H1 (cell line): ENCODE data around the gene ID2. TPM values are rescaled to one million over a fixed set of nuclear protein-coding genes. Genes with fewer than 3 reads are reported as not detected.
A peak's percentile ranks its signal among the peaks of the same experiment; 100 is the strongest.

Experiments
- CTCF ChIA-PET: fragments of 300-600 bp; sonication (Branson Sonifier 250); formaldehyde crosslinking; loops from one replicate; lab custom pipeline; 2021; ENCODE audit not compliant: partially characterized antibody; lab: Charles Lee
- POLR2A ChIA-PET: fragments of 300-600 bp; sonication (Branson Sonifier 250); formaldehyde crosslinking; loops from one replicate; lab custom pipeline; 2021; ENCODE audit warnings: inconsistent platforms; ENCODE audit not compliant: partially characterized antibody; lab: Charles Lee
- DNase-seq, 2 experiments: peaks; one replicate each; pipeline versions ENCODE4 v3.0.0 to v3.0.0-alpha.2; 2010 to 2022; ENCODE audit warnings: low spot score in 2 of 2, low read depth in 1 of 2, mixed read lengths in 1 of 2
- FAIRE-seq: peaks from 2 replicates; lab custom pipeline; 2011; peaks lifted over from hg19 to GRCh38; lab: Jason Lieb, UNC
- H2AFZ ChIP-seq: 2 replicates; pipeline ENCODE4 v1.8.1; 2012; ENCODE audit warnings: low read length, inconsistent platforms
- H2AK5ac ChIP-seq: 2 replicates; pipeline ENCODE4 v1.6.1; 2013; ENCODE audit warnings: low read depth, low read length
- H2BK120ac ChIP-seq: replicated peaks from 2 replicates; pipeline ENCODE3; 2013; ENCODE audit warnings: low read depth, low read length, inconsistent platforms
- H2BK12ac ChIP-seq: 2 replicates; pipeline ENCODE4 v1.6.1; 2013; ENCODE audit warnings: low read depth, low read length
- H2BK15ac ChIP-seq: 2 replicates; pipeline ENCODE4 v1.6.1; 2013; ENCODE audit warnings: low read length
- H2BK20ac ChIP-seq: 2 replicates; pipeline ENCODE4 v1.6.1; 2013; ENCODE audit warnings: low read length
- H2BK5ac ChIP-seq: 2 replicates; pipeline ENCODE4 v1.6.1; 2013; ENCODE audit warnings: low read depth, low read length
- H3K14ac ChIP-seq: 2 replicates; pipeline ENCODE4 v1.6.1; 2013; ENCODE audit warnings: inconsistent platforms; ENCODE audit not compliant: insufficient read length
- H3K18ac ChIP-seq: 2 replicates; pipeline ENCODE4 v1.6.1; 2013; ENCODE audit warnings: low read length; ENCODE audit errors: extremely low read depth
- H3K23ac ChIP-seq: 2 replicates; pipeline ENCODE4 v1.6.1; 2013; ENCODE audit warnings: inconsistent platforms; ENCODE audit not compliant: insufficient read length
- H3K23me2 ChIP-seq: 2 replicates; pipeline ENCODE4 v1.6.1; 2013; ENCODE audit warnings: low read depth, low read length
- H3K27ac ChIP-seq: 2 replicates; pipeline ENCODE4 v1.6.1; 2011; ENCODE audit warnings: low read depth, low read length, inconsistent platforms
- H3K27me3 ChIP-seq, 4 experiments: replicated peaks in 1 of 4; 1 replicate in 1 of 4; 2 replicates in 3 of 4; pipeline versions ENCODE4 v1.6.1 to v1.8.1; 2011 to 2013; ENCODE audit warnings: low read length in 3 of 4, mild to moderate bottlenecking in 3 of 4, inconsistent platforms in 2 of 4, mixed read lengths in 2 of 4, moderate library complexity in 1 of 4; ENCODE audit not compliant: control insufficient read depth in 3 of 4, insufficient read depth in 3 of 4; ENCODE audit errors: extremely low read depth in 1 of 4
- H3K36me3 ChIP-seq, 4 experiments: 2 replicates each; pipeline versions ENCODE4 v1.6.1 to v1.8.1; 2011 to 2013; ENCODE audit warnings: mild to moderate bottlenecking in 4 of 4, low read length in 3 of 4, moderate library complexity in 2 of 4, control low read depth in 1 of 4, inconsistent platforms in 1 of 4; ENCODE audit not compliant: insufficient read depth in 4 of 4, control insufficient read depth in 2 of 4
- H3K4ac ChIP-seq: replicated peaks from 2 replicates; pipeline ENCODE3; 2013; ENCODE audit warnings: low read length, low read depth, mixed read lengths, inconsistent platforms; ENCODE audit not compliant: insufficient read length
- H3K4me1 ChIP-seq, 4 experiments: replicated peaks in 1 of 4; 1 replicate in 1 of 4; 2 replicates in 3 of 4; pipeline versions ENCODE4 v1.6.1 to v1.8.1; 2011 to 2013; ENCODE audit warnings: low read length in 3 of 4, inconsistent platforms in 2 of 4, mixed read lengths in 1 of 4; ENCODE audit not compliant: insufficient read depth in 4 of 4, control insufficient read depth in 3 of 4
- H3K4me2 ChIP-seq, 2 experiments: 2 replicates each; pipeline versions ENCODE4 v1.6.1 to v1.8.1; 2011 to 2013; ENCODE audit warnings: low read depth in 2 of 2, low read length in 2 of 2, control low read depth in 1 of 2, inconsistent platforms in 1 of 2, mild to moderate bottlenecking in 1 of 2; ENCODE audit not compliant: insufficient read depth in 1 of 2
- H3K4me3 ChIP-seq, 4 experiments: fragments of 200-600, 300-600 bp in 1 of 4; sonication (generic), shearing (Covaris generic), sonication (Bioruptor Twin) in 1 of 4; 2 replicates each; pipeline versions ENCODE4 v1.5.1 to v1.8.1; 2011 to 2016; ENCODE audit warnings: low read length in 4 of 4, low read depth in 3 of 4, control low read depth in 2 of 4, inconsistent platforms in 2 of 4, mild to moderate bottlenecking in 2 of 4, mixed read lengths in 1 of 4, moderate library complexity in 1 of 4; ENCODE audit not compliant: insufficient read depth in 2 of 4; ENCODE audit errors: extremely low read depth in 1 of 4
- H3K56ac ChIP-seq: replicated peaks from 2 replicates; pipeline ENCODE3; 2013; ENCODE audit warnings: low read depth, mild to moderate bottlenecking, mixed read lengths, low read length, inconsistent platforms; ENCODE audit not compliant: insufficient read length
- H3K79me1 ChIP-seq: 2 replicates; pipeline ENCODE4 v1.6.1; 2013; ENCODE audit warnings: low read depth, low read length, control low read depth
- H3K79me2 ChIP-seq, 2 experiments: 2 replicates each; pipeline versions ENCODE4 v1.6.1 to v1.8.1; 2012 to 2013; ENCODE audit warnings: low read length in 2 of 2, mild to moderate bottlenecking in 2 of 2, inconsistent platforms in 1 of 2; ENCODE audit not compliant: insufficient read depth in 2 of 2, control insufficient read depth in 1 of 2
- H3K9ac ChIP-seq, 4 experiments: replicated peaks in 1 of 4; 1 replicate in 1 of 4; 2 replicates in 3 of 4; pipeline versions ENCODE4 v1.6.1 to v1.8.1; 2011 to 2013; ENCODE audit warnings: low read depth in 3 of 4, low read length in 3 of 4, control low read depth in 2 of 4, mild to moderate bottlenecking in 2 of 4, moderate library complexity in 2 of 4, inconsistent platforms in 1 of 4; ENCODE audit errors: extremely low read depth in 1 of 4
- H3K9me3 ChIP-seq, 2 experiments: 2 replicates each; pipeline versions ENCODE4 v1.6.1 to v1.8.1; 2012 to 2013; ENCODE audit warnings: mild to moderate bottlenecking in 2 of 2, moderate library complexity in 2 of 2, control low read depth in 1 of 2, inconsistent platforms in 1 of 2, low read depth in 1 of 2, low read length in 1 of 2, mixed read lengths in 1 of 2; ENCODE audit not compliant: insufficient read depth in 2 of 2
- H4K20me1 ChIP-seq, 2 experiments: replicated peaks in 1 of 2; 2 replicates each; pipeline versions ENCODE3 to v1.8.1; 2011 to 2013; ENCODE audit warnings: inconsistent platforms in 2 of 2, low read length in 2 of 2, mild to moderate bottlenecking in 1 of 2; ENCODE audit not compliant: insufficient read depth in 2 of 2, control insufficient read depth in 1 of 2
- H4K5ac ChIP-seq: 2 replicates; pipeline ENCODE4 v1.6.1; 2013; ENCODE audit warnings: low read length, low read depth, mixed read lengths, inconsistent platforms; ENCODE audit not compliant: insufficient read length
- H4K8ac ChIP-seq: 2 replicates; pipeline ENCODE4 v1.8.0; 2013; ENCODE audit warnings: mild to moderate bottlenecking, moderate library complexity, low read length, inconsistent platforms; ENCODE audit not compliant: insufficient read depth; ENCODE audit errors: extremely low read depth
- H4K91ac ChIP-seq: replicated peaks from 2 replicates; pipeline ENCODE3; 2013; ENCODE audit warnings: low read length, mixed read lengths, inconsistent platforms; ENCODE audit not compliant: insufficient read length
- ASH2L ChIP-seq: fragments of 200-600, 300-600 bp; sonication (generic); IDR thresholded peaks from one replicate; pipeline ENCODE4 v1.7.1; 2017; ENCODE audit warnings: low read length
- ATF2 ChIP-seq: IDR thresholded peaks from 2 replicates; pipeline ENCODE4 v1.6.1; 2012; ENCODE audit warnings: low read length, inconsistent platforms
- BACH1 ChIP-seq: IDR thresholded peaks from 2 replicates; pipeline ENCODE4 v1.6.1; 2012; ENCODE audit warnings: low read length, improper control_type of control experiment
- CBX5 ChIP-seq: fragments of 300-800, 300-1000 bp; sonication (generic); IDR thresholded peaks from 2 replicates; pipeline ENCODE4 v1.7.1; 2016; ENCODE audit warnings: antibody characterized with exemption, low read length, low read depth
- CHD2 ChIP-seq: IDR thresholded peaks from 2 replicates; pipeline ENCODE4 v1.6.1; 2012; ENCODE audit warnings: low read length, improper control_type of control experiment
- HDAC2 ChIP-seq, 2 experiments: fragments of 300-600 bp in 1 of 2; sonication (generic) in 1 of 2; IDR thresholded peaks; 2 replicates each; pipeline ENCODE4 v1.6.1; 2011 to 2012; ENCODE audit warnings: low read depth in 2 of 2, low read length in 2 of 2, mild to moderate bottlenecking in 2 of 2, moderate library complexity in 2 of 2, borderline replicate concordance in 1 of 2, inconsistent platforms in 1 of 2
- HDAC6 ChIP-seq: IDR thresholded peaks from one replicate; pipeline ENCODE4 v1.7.1; 2012; ENCODE audit warnings: low read depth, mild to moderate bottlenecking, inconsistent platforms, low read length, moderate library complexity
- NRF1 ChIP-seq: IDR thresholded peaks from 2 replicates; pipeline ENCODE4 v1.6.1; 2011; ENCODE audit warnings: mild to moderate bottlenecking, low read depth, low read length, improper control_type of control experiment
- SAP30 ChIP-seq: fragments of 300-600 bp; sonication (generic); IDR thresholded peaks from 2 replicates; pipeline ENCODE4 v1.7.1; 2012; ENCODE audit warnings: low read length, moderate library complexity, mild to moderate bottlenecking, inconsistent platforms; ENCODE audit not compliant: insufficient read depth, insufficient replicate concordance
- SIX5 ChIP-seq: IDR thresholded peaks from 2 replicates; pipeline ENCODE4 v1.6.1; 2011; ENCODE audit warnings: mild to moderate bottlenecking, low read depth, low read length
- TAF1 ChIP-seq: IDR thresholded peaks from 2 replicates; pipeline ENCODE4 v1.6.1; 2011; ENCODE audit warnings: mild to moderate bottlenecking, low read depth, low read length
- WGBS, 2 experiments: shearing (Covaris generic) in 1 of 2; methylation state at CpG; one replicate each; pipeline versions ENCODE4 v1.1.6 to v1.1.7; 2013 to 2015; ENCODE audit warnings: low lambda C conversion rate in 2 of 2, mixed read lengths in 2 of 2, inconsistent platforms in 1 of 2, low coverage in 1 of 2, missing lambda C conversion rate in 1 of 2; ENCODE audit not compliant: insufficient replicate concordance in 2 of 2, insufficient coverage in 1 of 2, insufficient read length in 1 of 2; ENCODE audit errors: extremely low coverage in 1 of 2, missing lambda C conversion rate in 1 of 2; 5-methylcytosine and 5-hydroxymethylcytosine counted together
- polyA plus RNA-seq, 7 experiments: library from polyadenylated mRNA; depleted of rRNA in 3 of 7; stranded (reverse) in 5 of 7; unstranded in 2 of 7; fragments of >200 nt in 5 of 7; fragments of 200-250 nt in 2 of 7; gene quantifications; 1 replicate in 5 of 7; 2 replicates in 1 of 7; 4 replicates in 1 of 7; pipeline versions ENCODE4 v1.2.1 to v1.2.3, GENCODE V29; 2011 to 2013; ENCODE audit warnings: missing spikeins in 2 of 7, mixed read lengths in 2 of 7
- total RNA-seq: library from RNA; stranded (reverse); fragmentation: NEBNext Ultra II Directional; extraction: Animal tissue kit (Norgen Biotek cat#: 25700); gene quantifications from 2 replicates; pipeline ENCODE4 v1.2.1, GENCODE V29; 2021

The ID2 gene
- total and polyA plus RNA-seq, 2 of the 8 experiments (the other 6 are each of a cell fraction or from before 2014, with no cell fraction given), result 36.7 to 214 TPM

DNA sequence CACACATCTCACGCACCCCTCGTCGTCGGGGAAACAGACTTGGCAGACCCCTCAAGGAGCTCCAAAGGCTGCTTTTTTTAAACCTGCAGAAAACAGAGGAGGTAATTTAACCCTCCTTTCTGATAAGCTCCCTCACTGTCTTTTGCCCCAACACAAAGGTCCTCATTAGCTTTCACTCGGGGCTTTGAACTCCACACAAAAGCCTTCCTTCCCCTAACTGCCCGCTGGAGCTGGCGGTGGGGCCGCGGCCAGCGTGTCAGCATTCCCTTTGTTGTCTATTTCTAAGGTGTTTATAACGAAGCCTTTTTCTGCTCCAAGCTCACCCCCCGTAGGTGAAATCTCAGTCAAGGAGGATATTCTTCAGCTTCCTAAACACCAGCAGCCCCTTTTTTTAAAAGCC is 43.5 kb upstream of the ID2 start:
- H2BK12ac ChIP-seq, result peak overlapping the region; percentile 88
- no peak overlapping the region for H3K27ac ChIP-seq
- H2AFZ ChIP-seq, result peak overlapping the region; percentile 46
- H4K8ac ChIP-seq, result no peak overlapping the region
- no peaks in the 10 kb centered on the region for H3K79me1 ChIP-seq
- peak overlapping the region; percentile 33; the same call in 1 of the 2 replicates for H2BK15ac ChIP-seq
- H3K4me1 ChIP-seq, result peaks cover 13 to 45% (median 25%) of the 10 kb centered on the region in 4 experiments
- H3K4me2 ChIP-seq, result peak overlapping the region; percentile 40 to 75; a peak in 3 of 4 replicates
- DNase-seq, result no peak
- 0 out of 7 replicates have a peak overlapping the region, but pooled peaks of 1 of the 4 experiments have one; percentile 25 for H3K9ac ChIP-seq
- no peak overlapping the region for H3K56ac ChIP-seq
- CTCF ChIA-PET, result interaction anchor here (1.0 to 1.6 kb wide), 5 partner anchors 10 to 55 kb away, joined by 3 to 6 read pairs (median 3); no protein-coding TSS in a partner anchor
- POLR2A ChIA-PET, result interaction anchor here (1.2 to 3.1 kb wide), 2 partner anchors 39 to 42 kb away, joined by 4 to 23 read pairs; partner anchors contain the start of gene ID2
- H3K18ac ChIP-seq, result peak overlapping the region; percentile 93
- H3K79me2 ChIP-seq, result no peaks in the 10 kb centered on the region
- H3K4ac ChIP-seq, result no peak overlapping the region
- no peak overlapping the region for H3K23ac ChIP-seq
- 29% methylated on average over 12 of the region's 12 CpGs; no CpG with 5 or more reads in 1 of the 2 experiments for WGBS, 2 experiments
- no peaks in the 10 kb centered on the region for H3K36me3 ChIP-seq
- H2AK5ac ChIP-seq, result no peak overlapping the region
- H3K14ac ChIP-seq, result no peak overlapping the region
- no peak for FAIRE-seq
- peaks cover 1 to 10% (median 5%) of the 10 kb centered on the region in 4 experiments; a peak in 5 of 7 replicates for H3K27me3 ChIP-seq
- H3K4me3 ChIP-seq, result peak overlapping the region in 1 of 4 experiments; percentile 25; a peak in 2 of 8 replicates
- no peaks in the 10 kb centered on the region for H3K9me3 ChIP-seq
- no peaks in the 10 kb centered on the region for H4K20me1 ChIP-seq
- no peaks in the 10 kb centered on the region for H3K23me2 ChIP-seq
- peak overlapping the region; percentile 81; the same call in 1 of the 2 replicates for H2BK20ac ChIP-seq
- H2BK5ac ChIP-seq, result no peak overlapping the region
- no peak overlapping the region for H4K5ac ChIP-seq
- H2BK120ac ChIP-seq, result no peak overlapping the region
- peak overlapping the region; percentile 58 for H4K91ac ChIP-seq
- no peak for TF ChIP-seq CHD2
- no peak for TF ChIP-seq SIX5
- TF ChIP-seq ASH2L, result no peak
- TF ChIP-seq CBX5, result no peak
- no peak for TF ChIP-seq HDAC6
- TF ChIP-seq BACH1, result no peak
- TF ChIP-seq TAF1, result no peak
- TF ChIP-seq NRF1, result no peak
- TF ChIP-seq ATF2, result no peak
- no peak for TF ChIP-seq SAP30
- no peak for TF ChIP-seq HDAC2 (IDR thresholded peaks at IDR 0.05; ENCODE audit: borderline replicate concordance in 1 of 2, low read depth in 2 of 2, low read length in 2 of 2)
